HFF-Myc (cell line): ENCODE data around the gene ZNF148.

ENCODE experiments used
- DNase-seq: peaks from one replicate; pipeline ENCODE4 v3.0.0-alpha.2; 2011; ENCODE audit warnings: low read depth; ENCODE audit errors: extremely low read depth
- H3K4me3 ChIP-seq: replicated peaks from 2 replicates; pipeline ENCODE4 v1.5.1; 2011; ENCODE audit warnings: low read depth, mild to moderate bottlenecking, control low read depth, low read length
- CTCF ChIP-seq: IDR thresholded peaks from 2 replicates; pipeline ENCODE4 v1.5.1; 2012; ENCODE audit warnings: mild to moderate bottlenecking, low read depth, low read length, control low read depth; ENCODE audit errors: missing control alignments

ZNF148 gene

GRCh38 chr3:125191730-125192129, 183.4 kb downstream of the ZNF148 start:
- TF ChIP-seq CTCF = no peak
- no peak overlapping the region for H3K4me3 ChIP-seq
- no peak for DNase-seq

GRCh38 chr3:125191256-125191655, 183.9 kb downstream of the ZNF148 start:
- no peak for TF ChIP-seq CTCF
- H3K4me3 ChIP-seq = no peak overlapping the region
- no peak for DNase-seq

GRCh38 chr3:125190786-125191185, 184.3 kb downstream of the ZNF148 start:
- no peak for TF ChIP-seq CTCF
- no peak for DNase-seq
- H3K4me3 ChIP-seq = no peak overlapping the region

- no peak for DNase-seq
- H3K4me3 ChIP-seq = no peak overlapping the region
- TF ChIP-seq CTCF = no peak
Measured at GRCh38 chr3:125189378-125190165, 185.6 kb downstream of the ZNF148 start.

DNA sequence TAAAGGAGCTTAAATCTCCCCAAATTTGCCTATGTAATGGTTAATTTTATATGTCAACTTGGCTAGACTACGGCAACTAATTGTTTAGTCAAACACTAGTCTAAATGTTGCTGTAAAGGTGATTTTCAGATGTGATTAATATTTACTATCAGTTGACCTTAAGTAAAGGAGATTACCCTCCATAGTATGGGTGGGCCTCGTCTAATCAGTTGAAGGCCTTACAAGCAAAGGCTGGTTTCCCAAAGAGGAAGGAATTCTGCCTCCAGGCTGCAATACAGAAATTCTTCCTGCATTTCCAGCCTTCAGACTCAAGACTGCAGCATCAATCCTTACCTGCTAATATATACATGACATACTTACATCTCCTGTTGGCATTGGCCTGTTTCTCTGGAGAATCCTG, 186.2 kb downstream of the ZNF148 start:
- no peak overlapping the region for H3K4me3 ChIP-seq
- TF ChIP-seq CTCF = no peak
- no peak for DNase-seq

- no peak for DNase-seq
- no peak for TF ChIP-seq CTCF
- no peak overlapping the region for H3K4me3 ChIP-seq
Measured at GRCh38 chr3:125187599-125187910, 187.6 kb downstream of the ZNF148 start.
